Vagina (tissue), 2 donors: ENCODE results near the gene C5orf22. TPM values are rescaled to one million over a fixed set of nuclear protein-coding genes. Genes with fewer than 3 reads are reported as not detected.

Experiments
- DNase-seq, 2 donors: peaks; one replicate each; pipeline ENCODE4 v3.0.0-alpha.2; 2017; ENCODE audit errors: extremely low spot score in 2 of 2
- H3K27ac ChIP-seq: fragments of 200-600 bp; sonication (generic); one replicate; pipeline ENCODE4 v1.5.1; 2019
- H3K27me3 ChIP-seq: fragments of 200-600 bp; sonication (generic); one replicate; pipeline ENCODE4 v1.5.1; 2019
- H3K36me3 ChIP-seq, 2 donors: fragments of 200-600 bp; sonication (generic); one replicate each; pipeline ENCODE4 v1.5.1; 2017 to 2019
- H3K4me1 ChIP-seq: fragments of 200-600 bp; sonication (generic); one replicate; pipeline ENCODE4 v1.5.1; 2019
- H3K4me3 ChIP-seq, 2 donors: fragments of 200-600 bp; sonication (generic); 1 replicate in 1 of 2; 2 replicates in 1 of 2; pipeline ENCODE4 v1.5.1; 2016 to 2019
- H3K9me3 ChIP-seq: fragments of 200-600 bp; sonication (generic); one replicate; pipeline ENCODE4 v1.5.1; 2019
- POLR2A ChIP-seq, 2 donors: fragments of 450-650 bp; IDR thresholded peaks; one replicate each; pipeline ENCODE4 v1.6.1; 2017; ENCODE audit warnings: antibody characterized with exemption in 2 of 2, mild to moderate bottlenecking in 2 of 2, moderate library complexity in 2 of 2
- POLR2AphosphoS5 ChIP-seq, 2 donors: sonication (generic); formaldehyde crosslinking; IDR thresholded peaks; one replicate each; pipeline ENCODE4 v1.9.0; 2017; ENCODE audit warnings: antibody characterized with exemption in 2 of 2, mild to moderate bottlenecking in 2 of 2, low read depth in 1 of 2; ENCODE audit not compliant: insufficient read depth in 1 of 2
- intact Hi-C: fragments of 100-400 bp; cut with DNase I; formaldehyde crosslinking; loops from one replicate; pipeline ENCODE4 v1.15.1; 2023
- total RNA-seq: library from RNA; depleted of rRNA; stranded (reverse); fragments of >200 nt; gene quantifications from one replicate; pipeline ENCODE4 v1.2.3, GENCODE V29; 2016
- TF ChIP-seq, protein P1 (sequence below), 3 experiments: fragments of 450-650 bp in 2 of 3; fragments of 200-600 bp in 1 of 3; sonication (generic) in 1 of 3; IDR thresholded peaks; one replicate each; pipeline ENCODE4 v1.5.1; 2017 to 2019; ENCODE audit warnings: antibody characterized with exemption in 3 of 3, mild to moderate bottlenecking in 2 of 3, moderate library complexity in 2 of 3

Gene C5orf22
- total RNA-seq, 1 donor from 2014 or later = 18.2 TPM

DNA sequence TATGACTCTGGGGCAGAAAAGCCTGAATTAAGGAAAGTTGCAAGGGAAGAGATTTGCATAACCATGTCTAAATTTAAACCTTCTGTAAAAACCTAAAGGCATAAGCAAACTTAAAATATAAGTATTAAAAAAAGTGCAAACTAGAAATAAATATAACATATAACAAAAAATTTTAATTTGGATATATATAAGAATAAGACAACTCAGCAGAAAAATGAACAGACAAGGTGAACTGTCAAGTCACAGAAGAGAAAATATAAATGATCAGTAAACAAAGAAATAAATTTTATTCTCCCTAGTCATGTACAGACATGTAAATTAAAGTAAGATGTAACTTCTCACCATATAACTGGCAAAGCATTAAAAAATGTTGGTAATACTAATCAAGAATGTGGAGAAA lies 37.0 kb downstream of the C5orf22 start:
- intact Hi-C loops = no loop called here
- Histone ChIP-seq H3K4me1 (no peaks in the 10 kb centered on the region), H3K4me3 (no peak overlapping the region), H3K36me3 (no peaks in the 10 kb centered on the region), H3K27ac (no peak overlapping the region), H3K9me3 (no peaks in the 10 kb centered on the region), H3K27me3 (no peaks in the 10 kb centered on the region)
- TF ChIP-seq POLR2AphosphoS5 (IDR thresholded peaks at IDR 0.05; ENCODE audit: insufficient read depth in 1 of 2, low read depth in 1 of 2) = no peak
- TF ChIP-seq, protein P1, sequence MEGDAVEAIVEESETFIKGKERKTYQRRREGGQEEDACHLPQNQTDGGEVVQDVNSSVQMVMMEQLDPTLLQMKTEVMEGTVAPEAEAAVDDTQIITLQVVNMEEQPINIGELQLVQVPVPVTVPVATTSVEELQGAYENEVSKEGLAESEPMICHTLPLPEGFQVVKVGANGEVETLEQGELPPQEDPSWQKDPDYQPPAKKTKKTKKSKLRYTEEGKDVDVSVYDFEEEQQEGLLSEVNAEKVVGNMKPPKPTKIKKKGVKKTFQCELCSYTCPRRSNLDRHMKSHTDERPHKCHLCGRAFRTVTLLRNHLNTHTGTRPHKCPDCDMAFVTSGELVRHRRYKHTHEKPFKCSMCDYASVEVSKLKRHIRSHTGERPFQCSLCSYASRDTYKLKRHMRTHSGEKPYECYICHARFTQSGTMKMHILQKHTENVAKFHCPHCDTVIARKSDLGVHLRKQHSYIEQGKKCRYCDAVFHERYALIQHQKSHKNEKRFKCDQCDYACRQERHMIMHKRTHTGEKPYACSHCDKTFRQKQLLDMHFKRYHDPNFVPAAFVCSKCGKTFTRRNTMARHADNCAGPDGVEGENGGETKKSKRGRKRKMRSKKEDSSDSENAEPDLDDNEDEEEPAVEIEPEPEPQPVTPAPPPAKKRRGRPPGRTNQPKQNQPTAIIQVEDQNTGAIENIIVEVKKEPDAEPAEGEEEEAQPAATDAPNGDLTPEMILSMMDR (IDR thresholded peaks at IDR 0.05) = no peak
- no peak for TF ChIP-seq POLR2A (IDR thresholded peaks at IDR 0.05)
- DNase-seq = no peak

GRCh38 chr5:31573494-31574142 lies 41.5 kb downstream of the C5orf22 start:
- Histone ChIP-seq H3K4me1 (no peaks in the 10 kb centered on the region), H3K27ac (no peak overlapping the region), H3K9me3 (no peaks in the 10 kb centered on the region), H3K27me3 (no peaks in the 10 kb centered on the region), H3K36me3 (no peaks in the 10 kb centered on the region), H3K4me3 (no peak overlapping the region)
- TF ChIP-seq POLR2A (IDR thresholded peaks at IDR 0.05) (no peak), POLR2AphosphoS5 (IDR thresholded peaks at IDR 0.05; ENCODE audit: insufficient read depth in 1 of 2, low read depth in 1 of 2) (no peak)
- TF ChIP-seq, protein P1 (IDR thresholded peaks at IDR 0.05) = no peak
- intact Hi-C loops = no loop called here
- no peak for DNase-seq

DNA sequence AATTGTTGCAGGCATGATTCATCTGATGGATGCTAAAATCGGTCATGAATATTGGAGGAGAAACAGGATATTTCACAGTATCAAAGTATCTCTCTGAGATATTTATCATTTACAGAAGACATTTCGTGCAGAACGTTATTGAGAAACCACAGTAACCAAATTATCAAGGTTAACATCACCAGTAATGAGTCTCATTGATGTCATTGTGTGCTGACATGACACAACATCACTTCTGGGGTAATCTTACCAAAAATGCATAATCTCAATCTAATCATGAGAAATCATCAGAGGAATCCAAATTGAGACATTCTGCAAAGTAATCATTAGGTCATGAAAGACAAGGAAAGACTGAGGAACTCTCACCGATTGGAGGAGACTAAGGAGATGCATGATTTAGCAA lies 42.7 kb downstream of the C5orf22 start:
- Histone ChIP-seq H3K27me3 (no peaks in the 10 kb centered on the region), H3K36me3 (no peaks in the 10 kb centered on the region), H3K4me3 (no peak overlapping the region), H3K27ac (no peak overlapping the region), H3K4me1 (no peaks in the 10 kb centered on the region), H3K9me3 (no peaks in the 10 kb centered on the region)
- DNase-seq = no peak
- intact Hi-C loops = no loop called here
- TF ChIP-seq POLR2AphosphoS5 (IDR thresholded peaks at IDR 0.05; ENCODE audit: insufficient read depth in 1 of 2, low read depth in 1 of 2) = no peak
- TF ChIP-seq, protein P1 (IDR thresholded peaks at IDR 0.05) = no peak
- no peak for TF ChIP-seq POLR2A (IDR thresholded peaks at IDR 0.05)

DNA sequence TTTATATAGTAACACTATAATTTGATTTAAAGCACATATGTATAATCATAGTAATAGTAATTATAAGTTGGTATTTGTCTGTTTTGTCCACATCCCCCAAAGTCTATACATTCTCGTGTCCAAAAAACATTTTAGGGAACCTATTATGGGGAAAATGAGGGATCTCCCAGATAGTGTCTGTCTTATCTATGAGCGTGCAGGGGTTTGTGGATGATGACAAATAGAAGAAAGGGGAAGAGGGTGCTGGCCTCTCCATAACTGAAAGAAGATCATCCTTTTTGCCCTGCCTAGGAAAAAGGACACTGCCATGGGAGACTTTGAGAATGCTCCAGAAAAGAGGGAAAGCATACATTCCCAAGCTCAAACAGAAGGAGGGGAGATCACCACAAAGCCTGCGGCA lies 45.3 kb downstream of the C5orf22 start:
- Histone ChIP-seq H3K36me3 (no peaks in the 10 kb centered on the region), H3K27me3 (no peaks in the 10 kb centered on the region), H3K27ac (no peak overlapping the region), H3K9me3 (no peaks in the 10 kb centered on the region), H3K4me3 (no peak overlapping the region), H3K4me1 (no peaks in the 10 kb centered on the region)
- DNase-seq = no peak
- intact Hi-C loops = no loop called here
- TF ChIP-seq POLR2A (IDR thresholded peaks at IDR 0.05) = no peak
- TF ChIP-seq POLR2AphosphoS5 (IDR thresholded peaks at IDR 0.05; ENCODE audit: insufficient read depth in 1 of 2, low read depth in 1 of 2) = no peak
- TF ChIP-seq, protein P1 (IDR thresholded peaks at IDR 0.05) = no peak

DNA sequence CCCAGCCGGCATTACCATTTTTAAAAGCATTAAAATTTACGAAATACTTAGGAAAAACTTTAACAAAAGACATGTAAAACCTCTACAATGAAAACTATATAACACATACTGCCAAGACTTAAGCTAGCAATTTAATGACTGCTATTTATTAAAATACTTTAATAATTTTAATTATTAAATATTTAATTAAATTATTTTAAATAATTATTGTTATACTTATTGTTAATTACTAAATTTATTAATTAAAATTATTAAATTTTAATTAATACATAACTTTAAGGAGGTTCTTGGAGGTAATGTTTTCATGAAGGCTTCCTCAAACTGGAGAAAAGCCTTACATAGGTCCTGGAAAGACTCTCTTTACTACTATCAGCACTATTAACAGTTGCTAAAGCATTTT lies 47.5 kb downstream of the C5orf22 start:
- no peak overlapping the region for H3K4me3 ChIP-seq
- TF ChIP-seq POLR2A (IDR thresholded peaks at IDR 0.05) (no peak), POLR2AphosphoS5 (IDR thresholded peaks at IDR 0.05; ENCODE audit: insufficient read depth in 1 of 2, low read depth in 1 of 2) (no peak)
- TF ChIP-seq, protein P1 (IDR thresholded peaks at IDR 0.05) = no peak
- no peaks in the 10 kb centered on the region for H3K36me3 ChIP-seq
- intact Hi-C loops = no loop called here
- DNase-seq = no peak
- no peak overlapping the region for H3K27ac ChIP-seq
- H3K4me1 ChIP-seq = no peaks in the 10 kb centered on the region
- H3K27me3 ChIP-seq = no peaks in the 10 kb centered on the region
- H3K9me3 ChIP-seq = no peaks in the 10 kb centered on the region
